Stimulated activated CD8-positive, alpha-beta memory T cell treated with anti-CD3 and anti-CD28 coated beads, Interleukin-7, amount 100 ng/mL, for 48 hours (primary cell): ENCODE data around the gene ATP8B4.

ENCODE experiments used
- DNase-seq, 2 donors: peaks; one replicate each; pipeline ENCODE4 v3.0.0-alpha.2; 2020; ENCODE audit warnings: low read depth in 1 of 2; ENCODE audit errors: extremely low read depth in 1 of 2

The ATP8B4 gene

DNA sequence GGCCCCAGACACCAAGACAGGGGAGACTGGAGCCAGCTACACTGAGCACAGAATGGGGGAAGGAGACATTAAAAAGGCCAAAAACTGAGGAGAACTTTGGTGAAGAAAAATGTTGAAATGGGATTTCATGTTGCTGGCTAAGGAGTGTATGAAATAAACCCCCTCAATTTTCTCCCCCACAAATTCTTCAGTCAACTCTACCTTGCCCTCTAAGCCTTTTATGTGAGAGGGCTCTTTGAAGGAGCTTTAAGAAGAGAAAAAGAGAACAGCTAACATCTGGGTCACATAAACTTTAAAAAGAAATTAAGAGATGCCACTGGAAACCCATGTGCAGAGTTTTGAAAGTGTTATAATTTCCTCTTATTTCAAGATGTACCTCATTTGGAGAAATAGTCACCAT, 88.6 kb downstream of the ATP8B4 start:
- DNase-seq = no peak

- DNase-seq = no peak
Observed at GRCh38 chr15:50028326-50028725, 90.7 kb downstream of the ATP8B4 start.

GRCh38 chr15:50024281-50024680, 94.8 kb downstream of the ATP8B4 start:
- no peak for DNase-seq

DNA sequence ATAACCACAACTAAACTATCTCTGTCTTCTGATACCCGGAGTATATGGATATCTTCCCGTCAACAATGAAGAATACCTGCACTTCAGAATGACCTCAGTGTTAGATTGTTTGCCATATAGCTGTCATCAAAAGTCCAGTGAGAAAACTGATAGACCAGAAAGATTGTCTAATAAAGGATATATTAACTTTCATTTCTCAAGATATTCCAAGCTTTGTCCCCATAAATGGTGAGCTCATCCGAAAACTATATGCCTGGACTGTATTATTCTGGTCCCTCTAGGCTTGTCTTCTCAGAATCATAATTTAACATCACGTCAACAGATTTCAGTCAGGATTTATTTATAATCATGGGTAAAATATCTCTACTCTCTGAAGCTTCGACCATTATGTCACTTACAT, 100.5 kb downstream of the ATP8B4 start:
- DNase-seq = no peak

GRCh38 chr15:50017522-50017921, 101.5 kb downstream of the ATP8B4 start:
- no peak for DNase-seq

DNA sequence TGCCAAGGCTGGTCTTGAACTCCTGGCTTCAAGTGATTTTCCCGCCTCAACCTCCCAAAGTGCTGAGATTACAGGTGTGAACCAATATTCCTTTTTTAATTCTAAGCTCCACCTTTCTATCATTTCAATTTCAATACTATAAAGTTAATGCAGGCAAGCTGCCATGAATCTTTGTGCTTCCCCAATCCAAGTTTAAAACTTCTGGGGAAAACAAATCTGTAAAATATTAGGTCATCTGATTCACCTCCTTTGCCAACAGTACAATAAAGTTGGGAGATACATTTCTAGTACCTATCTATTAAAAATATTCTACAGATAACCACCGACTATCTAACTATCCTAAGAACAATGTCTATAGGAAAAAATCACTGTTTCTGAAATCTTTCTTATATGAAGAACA, 102.1 kb downstream of the ATP8B4 start:
- no peak for DNase-seq

GRCh38 chr15:50012790-50013189, 106.2 kb downstream of the ATP8B4 start:
- no peak for DNase-seq

DNA sequence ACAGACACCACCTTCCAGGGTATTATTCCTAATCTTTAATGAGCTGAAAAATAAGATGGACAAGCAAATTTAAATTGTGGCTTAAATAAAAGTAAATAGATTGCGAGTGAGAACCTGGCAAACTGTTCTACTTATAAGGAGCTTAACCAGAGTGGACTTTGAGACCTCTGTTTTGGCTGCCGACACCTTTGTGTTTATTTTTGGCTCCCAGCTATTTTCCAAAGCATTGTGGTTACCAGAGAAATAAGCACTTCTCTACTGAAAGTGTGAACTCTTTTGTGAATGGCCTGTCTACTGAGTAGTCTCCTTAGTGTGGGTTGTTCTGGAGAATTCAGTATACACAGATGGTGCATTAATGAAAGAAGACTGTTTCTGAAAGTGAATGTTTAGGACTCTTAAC, 109.4 kb downstream of the ATP8B4 start:
- no peak for DNase-seq

DNA sequence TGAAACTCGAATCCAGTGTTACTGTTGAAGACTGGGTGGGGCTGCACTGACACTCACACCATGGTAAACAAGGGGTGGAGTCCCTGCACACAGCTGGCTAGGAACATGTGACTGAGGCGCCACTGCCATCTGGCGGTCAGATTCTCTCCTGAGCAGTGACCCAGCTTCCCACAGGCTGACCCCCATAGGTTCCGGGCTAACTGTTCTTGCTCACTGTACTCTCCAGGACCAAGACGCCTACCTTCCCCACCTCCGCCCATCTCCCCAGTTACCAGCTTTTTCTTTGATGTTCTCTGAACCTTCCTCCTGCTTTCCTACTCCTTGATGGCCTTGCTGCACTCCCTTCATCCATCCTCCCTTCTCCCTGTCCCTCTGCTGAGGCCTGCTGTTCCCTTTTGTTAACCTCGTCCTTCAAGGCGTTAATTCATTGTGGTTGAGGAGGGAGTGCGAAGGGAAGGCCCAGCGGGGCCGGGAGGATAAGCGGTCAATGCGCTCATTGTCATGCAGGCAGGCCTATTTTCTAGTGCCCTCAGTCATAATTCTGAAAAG, 115.2 kb downstream of the ATP8B4 start:
- peak; percentile 29 to 36 for DNase-seq

DNA sequence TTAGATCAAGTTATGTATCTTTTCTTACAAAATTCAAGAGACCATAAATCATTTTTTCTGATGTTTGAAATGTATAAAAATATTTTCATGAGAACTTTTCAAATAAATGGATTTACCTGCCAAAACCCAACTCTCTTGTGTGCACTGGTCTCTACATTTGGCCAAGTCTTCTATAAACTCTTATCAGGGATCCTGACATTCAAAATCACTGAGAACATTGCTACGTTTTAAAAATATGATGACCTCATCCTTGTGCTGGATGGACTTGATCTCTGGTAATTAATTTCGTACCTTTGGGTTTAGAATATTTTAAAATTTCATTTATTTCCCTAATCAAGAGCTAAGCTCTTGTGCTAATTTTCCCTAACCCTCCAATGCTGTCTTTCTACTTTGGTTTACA, 127.4 kb downstream of the ATP8B4 start:
- no peak for DNase-seq

- no peak for DNase-seq
Observed at GRCh38 chr15:49990835-49991545, 128.0 kb downstream of the ATP8B4 start.

DNA sequence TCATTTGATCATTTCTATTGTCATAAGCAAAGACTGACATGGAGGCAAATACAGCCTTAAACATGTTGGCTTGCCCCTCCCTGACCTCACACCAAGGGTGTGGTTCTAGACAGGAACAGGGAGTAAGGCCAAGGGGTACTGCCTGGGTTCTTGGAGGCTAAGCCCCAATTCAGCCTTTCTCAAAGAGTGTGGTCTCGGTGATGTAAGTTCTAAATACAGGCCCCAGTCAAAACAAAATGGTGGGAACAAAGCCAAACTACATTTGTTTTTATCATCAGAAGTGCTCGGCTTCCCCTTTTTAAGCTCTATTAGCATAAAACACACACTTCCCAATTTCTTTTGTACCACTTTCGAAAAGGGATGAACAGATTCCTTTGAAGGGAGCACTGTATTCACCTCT, 129.5 kb downstream of the ATP8B4 start:
- DNase-seq = no peak

DNA sequence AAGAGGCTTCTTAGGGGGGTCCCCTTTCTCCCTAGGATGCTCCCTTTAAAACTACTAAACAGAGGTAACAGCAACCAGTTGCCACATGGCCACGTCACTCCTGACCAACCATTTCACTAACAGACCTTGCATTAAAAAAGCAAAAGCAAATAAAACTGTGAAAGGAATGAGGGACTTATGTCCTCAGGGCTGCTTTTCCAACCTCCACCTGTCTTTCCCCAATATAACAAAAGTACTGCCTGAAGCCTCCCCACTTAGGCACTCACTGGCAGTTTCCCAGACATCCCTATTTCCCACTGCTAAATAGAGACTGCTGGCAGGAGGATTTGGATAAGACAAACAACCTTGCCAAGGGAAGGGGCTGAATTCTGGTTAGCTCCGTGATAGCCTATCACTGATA, 130.3 kb downstream of the ATP8B4 start:
- DNase-seq = no peak

GRCh38 chr15:49987896-49988295, 131.1 kb downstream of the ATP8B4 start:
- DNase-seq = no peak

DNA sequence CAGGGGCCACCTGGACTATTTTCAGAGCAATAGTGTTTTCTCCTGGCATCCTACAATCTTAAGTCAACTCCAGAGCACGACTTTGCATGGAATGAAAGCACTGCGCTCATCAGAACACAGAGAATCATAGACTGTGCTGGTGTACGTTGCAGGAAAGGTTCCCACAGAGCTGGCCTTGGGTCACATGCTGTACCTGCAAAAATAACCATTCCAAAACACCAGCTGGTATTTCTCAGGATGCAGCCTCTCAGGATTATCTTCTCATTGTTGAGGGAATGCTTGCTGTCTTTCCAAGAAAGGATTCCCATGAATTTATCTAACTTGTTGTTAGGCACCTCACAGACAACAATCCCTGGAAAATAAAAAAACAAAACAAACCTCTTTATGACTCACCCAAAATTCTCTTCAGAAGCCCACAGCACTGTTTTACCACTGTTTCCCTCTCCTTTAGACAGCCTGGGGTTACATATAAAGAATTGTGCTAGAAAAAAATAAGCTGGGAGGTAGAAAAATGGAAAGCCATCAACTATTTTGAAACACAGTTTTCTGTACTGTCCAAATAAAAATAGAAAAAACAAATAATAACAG, 131.7 kb downstream of the ATP8B4 start:
- no peak for DNase-seq

- DNase-seq = no peak
Observed at GRCh38 chr15:49986326-49986725, 132.7 kb downstream of the ATP8B4 start.

GRCh38 chr15:49985463-49985862, 133.6 kb downstream of the ATP8B4 start:
- no peak for DNase-seq

- no peak for DNase-seq
Observed at GRCh38 chr15:49984436-49984835, 134.6 kb downstream of the ATP8B4 start.

- DNase-seq = no peak
Observed at GRCh38 chr15:49982584-49982983, 136.4 kb downstream of the ATP8B4 start.

DNA sequence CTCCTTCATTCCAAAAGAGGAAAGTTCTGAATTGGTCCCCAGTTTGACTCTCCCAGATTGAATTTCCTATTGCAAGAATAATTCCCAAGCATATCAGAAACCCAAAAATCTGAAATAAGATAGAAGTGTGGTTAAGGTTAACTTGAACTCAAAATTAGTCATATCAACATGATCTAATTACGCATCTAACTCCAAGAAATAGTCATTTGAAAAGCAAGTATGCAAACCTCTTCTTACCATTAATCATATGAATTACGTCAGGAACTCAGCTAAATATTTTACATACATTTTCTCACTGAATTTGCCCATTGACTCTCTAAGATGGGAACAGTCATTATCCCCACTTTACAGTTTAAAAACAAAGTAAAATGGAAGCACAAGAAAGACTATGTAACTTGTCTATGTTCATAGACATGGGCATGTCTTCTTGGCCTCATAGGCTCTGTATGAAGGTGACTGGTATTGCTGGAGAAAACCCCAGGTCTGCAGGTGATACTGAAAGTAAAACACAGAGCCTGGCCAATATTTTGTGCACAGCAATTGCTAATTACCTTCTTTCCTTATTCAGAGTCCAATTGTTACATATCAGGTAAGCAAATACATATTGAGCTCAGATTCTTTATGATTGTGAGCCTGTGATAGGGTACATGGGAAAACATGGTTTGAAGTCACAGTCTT, 139.2 kb downstream of the ATP8B4 start:
- DNase-seq = no peak

DNA sequence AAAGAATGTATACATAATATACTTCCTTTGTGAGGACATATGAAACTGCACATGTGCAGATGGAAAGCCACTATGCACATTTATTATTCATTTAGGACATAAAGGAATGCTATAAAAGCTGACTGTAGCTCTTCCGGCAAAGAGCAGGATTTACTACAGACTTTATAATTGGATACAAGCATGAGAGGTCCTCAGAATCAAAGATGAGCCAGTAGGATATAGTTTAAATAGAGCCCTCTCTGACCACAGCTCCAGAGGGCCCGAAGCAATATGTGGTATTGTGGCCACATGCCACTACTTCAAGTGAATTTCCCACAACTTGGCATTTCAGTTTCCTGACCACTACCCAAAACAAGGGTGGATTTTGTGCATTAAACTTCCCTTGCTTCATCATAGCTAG, 140.9 kb downstream of the ATP8B4 start:
- DNase-seq = no peak

- DNase-seq = no peak
Observed at GRCh38 chr15:49977306-49977705, 141.7 kb downstream of the ATP8B4 start.
